K562 (cell line): ENCODE measurements around the gene RHNO1. TPM values are rescaled to one million over a fixed set of nuclear protein-coding genes. Genes with fewer than 3 reads are reported as not detected.

ENCODE experiments used
- ATAC-seq: fragments of 200-7000 bp; cut with Tn5 transposase; 3 replicates; pipeline ENCODE4 v1.9.1; 2020; ENCODE audit warnings: moderate library complexity
- BruUV-seq: library from RNA; stranded (reverse); fragments of 400-500 nt; replicated peaks from 2 replicates; lab custom pipeline; 2021; lab: Mats Ljungman, UMichigan
- CTCF ChIA-PET: fragments of 300-600 bp; formaldehyde crosslinking; extraction: SDS; loops from one replicate; lab custom pipeline; 2021; ENCODE audit warnings: low intra/inter-chr PET ratio; lab: Yijun Ruan, JAX
- POLR2A ChIA-PET: fragments of 300-600, 350-650 bp; sonication (Branson Sonifier 250); formaldehyde crosslinking; extraction: SDS; loops from one replicate; lab custom pipeline; 2021; ENCODE audit warnings: antibody characterized with exemption, inconsistent platforms; lab: Yijun Ruan, JAX
- DNase-seq, 4 experiments: peaks; one replicate each; pipeline versions ENCODE4 v3.0.0 to v3.0.0-alpha.2; 2011 to 2018; ENCODE audit warnings: low spot score in 3 of 4, mixed read lengths in 3 of 4; ENCODE audit errors: extremely low read depth in 1 of 4
- FAIRE-seq: peaks from 2 replicates; lab custom pipeline; 2011; peaks lifted over from hg19 to GRCh38; lab: Jason Lieb, UNC
- H2AFZ ChIP-seq: 2 replicates; pipeline ENCODE4 v1.6.0; 2011; ENCODE audit warnings: low read depth, low read length, control low read depth, inconsistent platforms
- H3K27ac ChIP-seq: fragments of 200-600 bp; 3 replicates; pipeline ENCODE4 v1.8.0; 2011; ENCODE audit warnings: low read depth, mild to moderate bottlenecking, control low read depth, inconsistent platforms, low read length, moderate library complexity, mixed read lengths; ENCODE audit errors: extremely low read depth
- H3K27me3 ChIP-seq, 2 experiments: fragments of 300-600 bp in 1 of 2; 2 replicates in 1 of 2; 3 replicates in 1 of 2; pipeline versions ENCODE4 v1.6.0 to v1.8.0; 2011; ENCODE audit warnings: inconsistent platforms in 2 of 2, low read length in 2 of 2, mild to moderate bottlenecking in 1 of 2, mixed read lengths in 1 of 2, moderate library complexity in 1 of 2; ENCODE audit not compliant: control insufficient read depth in 2 of 2, insufficient read depth in 2 of 2
- H3K36me3 ChIP-seq: fragments of 300-600 bp; 3 replicates; pipeline ENCODE4 v1.8.0; 2011; ENCODE audit warnings: mild to moderate bottlenecking, low read length, inconsistent platforms; ENCODE audit not compliant: control insufficient read depth, insufficient read depth
- H3K4me1 ChIP-seq, 2 experiments: fragments of 200-600 bp in 1 of 2; replicated peaks in 1 of 2; 2 replicates in 1 of 2; 3 replicates in 1 of 2; pipeline versions ENCODE4 v1.5.1 to v1.8.0; 2011; ENCODE audit warnings: inconsistent platforms in 2 of 2, low read length in 2 of 2, mild to moderate bottlenecking in 1 of 2, mixed read lengths in 1 of 2, moderate library complexity in 1 of 2; ENCODE audit not compliant: control insufficient read depth in 2 of 2, insufficient read depth in 2 of 2
- H3K4me2 ChIP-seq: 2 replicates; pipeline ENCODE4 v1.6.1; 2011; ENCODE audit warnings: low read length, control low read depth, inconsistent platforms, mixed read lengths; ENCODE audit not compliant: insufficient read depth
- H3K4me3 ChIP-seq: fragments of 200-600 bp; sonication (generic), shearing (Covaris generic); 2 replicates; pipeline ENCODE4 v1.5.1; 2016; ENCODE audit warnings: control low read depth, inconsistent platforms
- H3K79me2 ChIP-seq: fragments of 200-600 bp; 3 replicates; pipeline ENCODE4 v1.8.0; 2011; ENCODE audit warnings: low read length, inconsistent platforms; ENCODE audit not compliant: control insufficient read depth, insufficient read depth
- H3K9ac ChIP-seq, 2 experiments: 2 replicates each; pipeline versions ENCODE4 v1.6.0 to v1.6.1; 2011; ENCODE audit warnings: low read depth in 2 of 2, low read length in 2 of 2, control low read depth in 1 of 2, inconsistent platforms in 1 of 2, mild to moderate bottlenecking in 1 of 2, mixed read lengths in 1 of 2; ENCODE audit not compliant: insufficient read depth in 1 of 2
- H3K9me1 ChIP-seq: one replicate; pipeline ENCODE4 v1.6.0; 2011; ENCODE audit warnings: inconsistent platforms, mild to moderate bottlenecking, low read length, moderate library complexity; ENCODE audit not compliant: control insufficient read depth, insufficient read depth
- H3K9me3 ChIP-seq: replicated peaks from 2 replicates; pipeline ENCODE4 v1.5.1; 2011; ENCODE audit warnings: low read depth, low read length, inconsistent platforms; ENCODE audit not compliant: control insufficient read depth, insufficient read depth
- H4K20me1 ChIP-seq: replicated peaks from 2 replicates; pipeline ENCODE4 v1.6.1; 2011; ENCODE audit warnings: low read length, inconsistent platforms, mixed read lengths; ENCODE audit not compliant: control insufficient read depth, insufficient read depth
- E2F8 ChIP-seq: fragments of 450-650 bp; IDR thresholded peaks from 2 replicates; pipeline ENCODE4 v1.7.1; 2018; ENCODE audit warnings: mild to moderate bottlenecking, low read depth; ENCODE audit not compliant: partially characterized antibody
- HES1 ChIP-seq: fragments of 450-650 bp; IDR thresholded peaks from 2 replicates; pipeline ENCODE4 v1.6.1; 2016; ENCODE audit warnings: low read depth, mild to moderate bottlenecking, moderate library complexity
- HOXB6 ChIP-seq: fragments of 250-450 bp; sonication (Bioruptor Pico); IDR thresholded peaks from 2 replicates; pipeline ENCODE4 v1.5.1; 2022; ENCODE audit warnings: mild to moderate bottlenecking, borderline replicate concordance
- KLF6 ChIP-seq: fragments of 250-450 bp; sonication (Bioruptor Pico); IDR thresholded peaks from 2 replicates; pipeline ENCODE4 v1.4.0; 2020; ENCODE audit warnings: mild to moderate bottlenecking, moderate library complexity, borderline replicate concordance
- MAZ ChIP-seq, 2 experiments: fragments of 450-650 bp in 1 of 2; sonication (generic) in 1 of 2; formaldehyde crosslinking; IDR thresholded peaks in 1 of 2; conservative IDR thresholded peaks in 1 of 2; 2 replicates each; pipeline versions ENCODE4 v1.4.0 to v1.5.0; 2020; ENCODE audit warnings: mild to moderate bottlenecking in 1 of 2, missing genetic modification reagents in 1 of 2
- NFIC ChIP-seq: fragments of 450-650 bp; IDR thresholded peaks from 2 replicates; pipeline ENCODE4 v1.6.1; 2017; ENCODE audit warnings: mild to moderate bottlenecking, inconsistent platforms
- PBX2 ChIP-seq, 2 experiments: IDR thresholded peaks in 1 of 2; conservative IDR thresholded peaks in 1 of 2; 2 replicates each; pipeline ENCODE4 v1.6.1; 2016; ENCODE audit warnings: low read depth in 2 of 2, mild to moderate bottlenecking in 1 of 2, missing compliant biosample characterization in 1 of 2, missing genetic modification characterization in 1 of 2, moderate library complexity in 1 of 2
- SIN3B ChIP-seq: fragments of 450-650 bp; IDR thresholded peaks from 2 replicates; pipeline ENCODE4 v1.6.1; 2017; ENCODE audit warnings: low read depth, mild to moderate bottlenecking, moderate library complexity
- ZKSCAN1 ChIP-seq: fragments of 150-350 bp; IDR thresholded peaks from 2 replicates; pipeline ENCODE4 v1.6.1; 2016; ENCODE audit warnings: low read depth, low read length
- ZNF584 ChIP-seq: fragments of 200-800 bp; sonication (Bioruptor generic); IDR thresholded peaks from 2 replicates; pipeline ENCODE4 v1.6.1; 2016; ENCODE audit warnings: low read depth, mild to moderate bottlenecking, missing genetic modification characterization, missing compliant biosample characterization
- ZSCAN29 ChIP-seq: fragments of 450-650 bp; IDR thresholded peaks from 2 replicates; pipeline ENCODE4 v1.6.1; 2017
- WGBS: fragments of 100-300 bp; shearing (Covaris generic); methylation state at CpG from one replicate; pipeline ENCODE4 v1.1.6; 2016; ENCODE audit warnings: low coverage, mixed read lengths; ENCODE audit not compliant: insufficient coverage; ENCODE audit errors: missing lambda C conversion rate; 5-methylcytosine and 5-hydroxymethylcytosine counted together
- in situ Hi-C: fragments of 300-500 bp; cut with MboI; formaldehyde crosslinking; loops from 4 replicates; pipeline ENCODE4 v1.15.0; 2018; ENCODE audit warnings: inconsistent platforms, mixed read lengths
- intact Hi-C: fragments of 100-400 bp; cut with micrococcal nuclease; formaldehyde crosslinking; loops from 2 replicates; pipeline ENCODE4 v1.14.2; 2022
- polyA plus RNA-seq, 8 experiments: library from polyadenylated mRNA; depleted of rRNA in 4 of 8; stranded (reverse) in 5 of 8; unstranded in 3 of 8; fragments of >200 nt; fragmentation: Nextera tagmentation in 2 of 8; fragmentation: Illumina TruSeq in 1 of 8; extraction: Ambion mirVana in 2 of 8; extraction: Trizol in 1 of 8; gene quantifications; 2 replicates each; pipeline versions ENCODE4 v1.2.1 to v1.2.3, GENCODE V29; 2011 to 2014; ENCODE audit warnings: inconsistent platforms in 1 of 8, missing spikeins in 1 of 8
- total RNA-seq, 7 experiments: library from RNA; depleted of rRNA in 6 of 7; stranded (reverse); fragments of >200 nt in 6 of 7; fragmentation: Illumina TruSeq in 2 of 7; extraction: Trizol in 2 of 7; gene quantifications; 2 replicates each; pipeline versions ENCODE4 v1.2.1 to v1.2.3, GENCODE V29; 2011 to 2021; ENCODE audit warnings: low replicate concordance in 1 of 7
- TF ChIP-seq, protein P1 (sequence below): IDR thresholded peaks from 2 replicates; pipeline ENCODE4 v1.6.1; 2011; ENCODE audit not compliant: insufficient read length; ENCODE audit errors: extremely low read depth
- TF ChIP-seq, protein P2 (sequence below): fragments of 250-450 bp; sonication (Bioruptor Pico); IDR thresholded peaks from 2 replicates; pipeline ENCODE4 v1.5.0; 2022; ENCODE audit warnings: mild to moderate bottlenecking

RHNO1 gene
- total and polyA plus RNA-seq, 9 of the 15 experiments (the other 6 are each of a cell fraction or from before 2014, with no cell fraction given) = 20.8 to 62.7 (median 28.8) TPM

DNA sequence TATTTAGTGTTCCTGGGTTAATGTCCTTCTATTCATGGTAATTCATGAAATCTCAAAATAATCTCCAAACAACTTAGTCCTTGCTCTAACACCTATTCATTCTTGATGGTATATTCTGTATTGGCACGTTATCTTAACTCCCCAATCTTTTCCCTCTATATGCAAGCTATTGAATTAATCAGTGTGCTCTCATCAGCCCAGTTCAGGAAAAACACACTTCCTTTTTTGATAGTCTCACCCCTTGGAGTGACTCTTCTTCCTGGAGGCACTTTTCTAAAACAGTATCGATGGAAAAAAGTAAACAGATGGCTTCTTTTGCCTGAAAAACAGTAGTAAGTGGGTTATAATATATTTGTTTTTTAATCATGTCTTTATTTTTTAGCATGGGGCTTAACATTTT lies 42.2 kb downstream of the RHNO1 start:
- Histone ChIP-seq H3K9me1 (no peaks in the 10 kb centered on the region), H3K27me3 (no peaks in the 10 kb centered on the region), H3K27ac (no peak overlapping the region), H3K4me3 (no peak overlapping the region), H3K79me2 (no peaks in the 10 kb centered on the region), H3K9me3 (no peaks in the 10 kb centered on the region), H2AFZ (no peak overlapping the region), H3K9ac (no peak overlapping the region), H3K4me1 (no peaks in the 10 kb centered on the region), H4K20me1 (no peaks in the 10 kb centered on the region), H3K4me2 (no peak overlapping the region), H3K36me3 (peaks cover 16% of the 10 kb centered on the region; the same call in 1 of the 3 replicates)
- DNase-seq (no peak), ATAC-seq (no peak), FAIRE-seq (no peak)
- in situ Hi-C loops (no loop called here), intact Hi-C loops (no loop called here)
- WGBS = 32% methylated on average over 2 of the region's 2 CpGs
- POLR2A ChIA-PET = no interaction called here
- no TSS peak for BruUV-seq
- CTCF ChIA-PET = no interaction called here
- TF ChIP-seq ZNF584 (CRISPR knock-in tag) = no peak
- no peak for TF ChIP-seq HES1
- no peak for TF ChIP-seq SIN3B
- no peak for TF ChIP-seq PBX2 (CRISPR knock-in tag; IDR thresholded peaks at IDR 0.05; ENCODE audit: low read depth)
- TF ChIP-seq PBX2 (tag; conservative IDR thresholded peaks at IDR 0.05; ENCODE audit: low read depth) = no peak
- TF ChIP-seq NFIC = no peak
- no peak for TF ChIP-seq ZSCAN29
- no peak for TF ChIP-seq HOXB6
- TF ChIP-seq E2F8 = no peak
- TF ChIP-seq, protein P1, sequence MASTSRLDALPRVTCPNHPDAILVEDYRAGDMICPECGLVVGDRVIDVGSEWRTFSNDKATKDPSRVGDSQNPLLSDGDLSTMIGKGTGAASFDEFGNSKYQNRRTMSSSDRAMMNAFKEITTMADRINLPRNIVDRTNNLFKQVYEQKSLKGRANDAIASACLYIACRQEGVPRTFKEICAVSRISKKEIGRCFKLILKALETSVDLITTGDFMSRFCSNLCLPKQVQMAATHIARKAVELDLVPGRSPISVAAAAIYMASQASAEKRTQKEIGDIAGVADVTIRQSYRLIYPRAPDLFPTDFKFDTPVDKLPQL = no peak
- no peak for TF ChIP-seq MAZ (CRISPR knock-in tag; conservative IDR thresholded peaks at IDR 0.05 in 1 of 2, IDR thresholded peaks at IDR 0.05 in 1 of 2)
- no peak for TF ChIP-seq ZKSCAN1
- TF ChIP-seq, protein P2, sequence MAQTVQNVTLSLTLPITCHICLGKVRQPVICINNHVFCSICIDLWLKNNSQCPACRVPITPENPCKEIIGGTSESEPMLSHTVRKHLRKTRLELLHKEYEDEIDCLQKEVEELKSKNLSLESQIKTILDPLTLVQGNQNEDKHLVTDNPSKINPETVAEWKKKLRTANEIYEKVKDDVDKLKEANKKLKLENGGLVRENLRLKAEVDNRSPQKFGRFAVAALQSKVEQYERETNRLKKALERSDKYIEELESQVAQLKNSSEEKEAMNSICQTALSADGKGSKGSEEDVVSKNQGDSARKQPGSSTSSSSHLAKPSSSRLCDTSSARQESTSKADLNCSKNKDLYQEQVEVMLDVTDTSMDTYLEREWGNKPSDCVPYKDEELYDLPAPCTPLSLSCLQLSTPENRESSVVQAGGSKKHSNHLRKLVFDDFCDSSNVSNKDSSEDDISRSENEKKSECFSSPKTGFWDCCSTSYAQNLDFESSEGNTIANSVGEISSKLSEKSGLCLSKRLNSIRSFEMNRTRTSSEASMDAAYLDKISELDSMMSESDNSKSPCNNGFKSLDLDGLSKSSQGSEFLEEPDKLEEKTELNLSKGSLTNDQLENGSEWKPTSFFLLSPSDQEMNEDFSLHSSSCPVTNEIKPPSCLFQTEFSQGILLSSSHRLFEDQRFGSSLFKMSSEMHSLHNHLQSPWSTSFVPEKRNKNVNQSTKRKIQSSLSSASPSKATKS (CRISPR knock-in tag) = no peak
- no peak for TF ChIP-seq KLF6 (CRISPR knock-in tag)
